PC-3 (cell line): ENCODE measurements around the gene ZNF107. TPM values are rescaled to one million over a fixed set of nuclear protein-coding genes. Genes with fewer than 3 reads are reported as not detected.
"Not testable (repeated sequence)": the region's sequence is repeated elsewhere in the genome, so short reads cannot be mapped to it uniquely, and the experiment has no call there.

Experiments used
- ATAC-seq: fragments of 200-7000 bp; cut with Tn5 transposase; 2 replicates; pipeline ENCODE4 v1.9.1; 2020; ENCODE audit warnings: mild to moderate bottlenecking, moderate library complexity
- BruUV-seq: library from RNA; stranded (reverse); fragments of 400-500 nt; replicated peaks from 2 replicates; lab custom pipeline; 2021; lab: Mats Ljungman, UMichigan
- CTCF ChIA-PET: fragments of 300-600 bp; sonication (Branson Sonifier 250); formaldehyde crosslinking; loops from one replicate; lab custom pipeline; 2022; ENCODE audit warnings: antibody characterized with exemption; lab: Charles Lee
- POLR2A ChIA-PET: fragments of 300-600 bp; sonication (Branson Sonifier 250); formaldehyde crosslinking; loops from one replicate; lab custom pipeline; 2022; ENCODE audit warnings: antibody characterized with exemption; ENCODE audit not compliant: unreplicated experiment; lab: Charles Lee
- DNase-seq: peaks from one replicate; pipeline ENCODE4 v3.0.0-alpha.2; 2015
- H2AFZ ChIP-seq: fragments of 300-600 bp; sonication (generic); 2 replicates; pipeline ENCODE4 v1.6.0; 2016; ENCODE audit warnings: antibody characterized with exemption, low read length
- H3F3A ChIP-seq: fragments of 300-600 bp; sonication (generic); one replicate; pipeline ENCODE4 v1.6.0; 2017; ENCODE audit warnings: antibody characterized with exemption, low read length, control low read depth, mild to moderate bottlenecking; ENCODE audit not compliant: unreplicated experiment
- H3K27ac ChIP-seq: fragments of 300-600 bp; sonication (generic); 2 replicates; pipeline ENCODE4 v1.5.1; 2016; ENCODE audit warnings: mild to moderate bottlenecking, low read length
- H3K27me3 ChIP-seq: fragments of 300-600 bp; sonication (generic); 2 replicates; pipeline ENCODE4 v1.6.1; 2016; ENCODE audit warnings: low read length, mixed read lengths
- H3K36me3 ChIP-seq: fragments of 300-600 bp; sonication (generic); 2 replicates; pipeline ENCODE4 v1.6.1; 2016; ENCODE audit warnings: low read depth, mixed run types, low read length, mixed read lengths
- H3K4me1 ChIP-seq: fragments of 300-600 bp; sonication (generic); 2 replicates; pipeline ENCODE4 v1.5.1; 2016; ENCODE audit warnings: low read length; ENCODE audit not compliant: insufficient read depth
- H3K4me2 ChIP-seq: fragments of 300-600 bp; sonication (generic); 2 replicates; pipeline ENCODE4 v1.6.0; 2016; ENCODE audit warnings: low read length
- H3K4me3 ChIP-seq: fragments of 300-600 bp; sonication (generic); 2 replicates; pipeline ENCODE4 v1.5.1; 2016; ENCODE audit warnings: mild to moderate bottlenecking, low read length, mixed read lengths
- H3K79me2 ChIP-seq: fragments of 300-600 bp; sonication (generic); 2 replicates; pipeline ENCODE4 v1.6.1; 2017; ENCODE audit warnings: low read length, mixed read lengths
- H3K9ac ChIP-seq: fragments of 300-600 bp; sonication (generic); 2 replicates; pipeline ENCODE4 v1.6.0; 2016; ENCODE audit warnings: mild to moderate bottlenecking, low read length
- H3K9me2 ChIP-seq: fragments of 300-600 bp; sonication (generic); replicated peaks from 2 replicates; pipeline ENCODE4 v1.6.1; 2016; ENCODE audit warnings: mixed run types, low read length, mixed read lengths
- H3K9me3 ChIP-seq: fragments of 300-600 bp; sonication (generic); 2 replicates; pipeline ENCODE4 v1.6.1; 2016; ENCODE audit warnings: low read length, mixed read lengths
- H4K20me1 ChIP-seq: fragments of 300-600 bp; sonication (generic); 2 replicates; pipeline ENCODE4 v1.6.1; 2016; ENCODE audit warnings: low read length, mixed read lengths
- CTCF ChIP-seq: fragments of 300-600 bp; sonication (generic); conservative IDR thresholded peaks from 2 replicates; pipeline ENCODE4 v1.5.1; 2017; ENCODE audit warnings: antibody characterized with exemption, low read depth, mild to moderate bottlenecking, low read length
- EZH2 ChIP-seq: fragments of 300-600 bp; sonication (generic); IDR thresholded peaks from one replicate; pipeline ENCODE4 v1.6.1; 2017; ENCODE audit warnings: antibody characterized with exemption, mild to moderate bottlenecking, low read length; ENCODE audit not compliant: unreplicated experiment
- EZH2phosphoT487 ChIP-seq: fragments of 300-600 bp; sonication (generic); IDR thresholded peaks from 2 replicates; pipeline ENCODE4 v1.6.1; 2018; ENCODE audit warnings: mild to moderate bottlenecking, antibody characterized with exemption, low read length, borderline replicate concordance
- intact Hi-C: fragments of 100-400 bp; cut with micrococcal nuclease; formaldehyde crosslinking; loops from 2 replicates; pipeline ENCODE4 v1.9.0; 2023
- total RNA-seq: library from RNA; depleted of rRNA; stranded (reverse); fragments of >200 nt; gene quantifications from 2 replicates; pipeline ENCODE4 v1.2.3, GENCODE V29; 2014

The ZNF107 gene
- total RNA-seq, 1 experiment from 2014 or later, result 4.8 TPM

GRCh38 chr7:64655811-64656210 is 10.1 kb upstream of the ZNF107 start:
- POLR2A ChIA-PET, result no interaction called here
- no peaks in the 10 kb centered on the region for H3F3A ChIP-seq
- intact Hi-C loops, result no loop called here

GRCh38 chr7:64656489-64656888 is 9.4 kb upstream of the ZNF107 start:
- no peak for ATAC-seq
- Histone ChIP-seq H3K4me2 (no peak overlapping the region), H3K79me2 (no peaks in the 10 kb centered on the region), H3K4me3 (no peak overlapping the region), H3K9me2 (no peaks in the 10 kb centered on the region), H3K9ac (no peak overlapping the region), H3K36me3 (no peaks in the 10 kb centered on the region), H3K9me3 (no peaks in the 10 kb centered on the region), H3K27me3 (no peaks in the 10 kb centered on the region), H3K4me1 (no peaks in the 10 kb centered on the region), H3K27ac (no peak overlapping the region), H3F3A (no peaks in the 10 kb centered on the region), H2AFZ (no peak overlapping the region), H4K20me1 (no peaks in the 10 kb centered on the region)
- no peak for TF ChIP-seq CTCF
- TF ChIP-seq EZH2, result no peak
- TF ChIP-seq EZH2phosphoT487, result no peak
- no peak for DNase-seq
- BruUV-seq, result no TSS peak
- CTCF ChIA-PET, result no interaction called here
- intact Hi-C loops, result no loop called here
- POLR2A ChIA-PET, result no interaction called here

More at GRCh38 chr7:64655811-64656210, 10.1 kb upstream of the ZNF107 start:
- Histone ChIP-seq H3K27me3 (no peaks in the 10 kb centered on the region), H3K4me3 (no peak overlapping the region), H3K9me3 (no peaks in the 10 kb centered on the region), H3K4me2 (no peak overlapping the region), H2AFZ (no peak overlapping the region), H3K9ac (no peak overlapping the region), H3K36me3 (no peaks in the 10 kb centered on the region), H4K20me1 (no peaks in the 10 kb centered on the region), H3K9me2 (no peaks in the 10 kb centered on the region), H3K27ac (no peak overlapping the region), H3K79me2 (no peaks in the 10 kb centered on the region), H3K4me1 (no peaks in the 10 kb centered on the region)
- CTCF ChIA-PET, result no interaction called here
- ATAC-seq (no peak), DNase-seq (no peak)
- BruUV-seq, result no TSS peak
- TF ChIP-seq EZH2 (no peak), CTCF (no peak), EZH2phosphoT487 (no peak)

- CTCF ChIA-PET, H3K4me2 ChIP-seq, H3K36me3 ChIP-seq, H3K27ac ChIP-seq, POLR2A ChIA-PET, DNase-seq, H3F3A ChIP-seq, ATAC-seq, H3K9me3 ChIP-seq, H3K9ac ChIP-seq, H4K20me1 ChIP-seq, BruUV-seq, H3K4me1 ChIP-seq, H3K4me3 ChIP-seq, H3K9me2 ChIP-seq, H2AFZ ChIP-seq, H3K27me3 ChIP-seq: not testable (repeated sequence)
- peaks cover 11% of the 10 kb centered on the region for H3K79me2 ChIP-seq
- intact Hi-C loops, result loop anchor here (10.0 kb wide), 2 partner anchors 97 to 133 kb away; partner anchors contain the start of genes ZNF138 and ZNF680
Measured at GRCh38 chr7:64662091-64662490, 3.8 kb upstream of the ZNF107 start.
